Body of pancreas (tissue), 4 donors: ENCODE measurements around the gene NEGR1.

Experiments used
- CTCF ChIP-seq, 7 experiments: fragments of 450-650 bp in 4 of 7; fragments of 200-600 bp in 3 of 7; sonication (generic) in 3 of 7; IDR thresholded peaks; one replicate each; pipeline ENCODE4 v1.5.1; 2016 to 2019; ENCODE audit warnings: antibody characterized with exemption in 7 of 7
- POLR2A ChIP-seq, 3 donors: fragments of 450-650 bp; IDR thresholded peaks; one replicate each; pipeline ENCODE4 v1.6.1; 2016; ENCODE audit warnings: antibody characterized with exemption in 3 of 3, mild to moderate bottlenecking in 2 of 3

GRCh38 chr1:71861022-71861421, 421.3 kb downstream of the NEGR1 start:
- TF ChIP-seq CTCF (IDR thresholded peaks at IDR 0.05) (no peak), POLR2A (IDR thresholded peaks at IDR 0.05) (no peak)
